HUES48 (cell line): ENCODE measurements around the gene CD302.

Source experiments
- H3K27ac ChIP-seq: one replicate; pipeline ENCODE4 v1.7.0; 2013; ENCODE audit warnings: low read depth, low read length, inconsistent platforms
- H3K27me3 ChIP-seq: 2 replicates; pipeline ENCODE4 v1.6.1; 2013; ENCODE audit warnings: mild to moderate bottlenecking, low read length; ENCODE audit not compliant: control insufficient read depth, insufficient read depth
- H3K36me3 ChIP-seq: 2 replicates; pipeline ENCODE4 v1.6.1; 2013; ENCODE audit warnings: low read length; ENCODE audit not compliant: control insufficient read depth, insufficient read depth
- H3K4me1 ChIP-seq: 2 replicates; pipeline ENCODE4 v1.6.1; 2013; ENCODE audit warnings: mild to moderate bottlenecking, low read length; ENCODE audit not compliant: control insufficient read depth, insufficient read depth
- H3K4me3 ChIP-seq: 2 replicates; pipeline ENCODE4 v1.5.1; 2013; ENCODE audit warnings: mild to moderate bottlenecking, low read depth, low read length
- H3K9ac ChIP-seq: 2 replicates; pipeline ENCODE4 v1.6.1; 2013; ENCODE audit warnings: mild to moderate bottlenecking, low read depth, low read length, moderate library complexity
- H3K9me3 ChIP-seq: 2 replicates; pipeline ENCODE4 v1.6.1; 2013; ENCODE audit warnings: low read length; ENCODE audit not compliant: control insufficient read depth, insufficient read depth

CD302 gene

GRCh38 chr2:159774370-159774990 is 23.5 kb downstream of the CD302 start:
- H3K9me3 ChIP-seq, result no peaks in the 10 kb centered on the region
- H3K27me3 ChIP-seq, result no peaks in the 10 kb centered on the region
- no peak overlapping the region for H3K27ac ChIP-seq
- H3K4me3 ChIP-seq, result no peak overlapping the region
- H3K9ac ChIP-seq, result no peak overlapping the region
- no peaks in the 10 kb centered on the region for H3K4me1 ChIP-seq
- peaks cover 6% of the 10 kb centered on the region; the same call in 1 of the 2 replicates for H3K36me3 ChIP-seq

- Histone ChIP-seq H3K9ac (no peak overlapping the region), H3K4me3 (no peak overlapping the region), H3K4me1 (no peaks in the 10 kb centered on the region), H3K27ac (no peak overlapping the region), H3K27me3 (no peaks in the 10 kb centered on the region), H3K36me3 (peaks cover 10% of the 10 kb centered on the region; the same call in 1 of the 2 replicates), H3K9me3 (no peaks in the 10 kb centered on the region)
Measured at GRCh38 chr2:159773886-159774285, 24.1 kb downstream of the CD302 start.

GRCh38 chr2:159773426-159773825 is 24.6 kb downstream of the CD302 start:
- Histone ChIP-seq H3K27ac (no peak overlapping the region), H3K4me3 (no peak overlapping the region), H3K36me3 (peaks cover 15% of the 10 kb centered on the region), H3K9ac (no peak overlapping the region), H3K4me1 (no peaks in the 10 kb centered on the region), H3K9me3 (no peaks in the 10 kb centered on the region), H3K27me3 (no peaks in the 10 kb centered on the region)

- Histone ChIP-seq H3K36me3 (peaks cover 57% of the 10 kb centered on the region), H3K9me3 (no peaks in the 10 kb centered on the region), H3K27me3 (no peaks in the 10 kb centered on the region), H3K9ac (no peak overlapping the region), H3K4me3 (no peak overlapping the region), H3K4me1 (no peaks in the 10 kb centered on the region), H3K27ac (no peak overlapping the region)
Measured at GRCh38 chr2:159769147-159769546, 28.9 kb downstream of the CD302 start.

- Histone ChIP-seq H3K27ac (no peak overlapping the region), H3K4me3 (no peak overlapping the region), H3K9me3 (no peaks in the 10 kb centered on the region), H3K27me3 (no peaks in the 10 kb centered on the region), H3K36me3 (peaks cover 99% of the 10 kb centered on the region), H3K4me1 (no peaks in the 10 kb centered on the region), H3K9ac (no peak overlapping the region)
Measured at GRCh38 chr2:159762075-159762474, 35.9 kb downstream of the CD302 start.

GRCh38 chr2:159760326-159760725 is 37.7 kb downstream of the CD302 start:
- Histone ChIP-seq H3K27ac (no peak overlapping the region), H3K27me3 (no peaks in the 10 kb centered on the region), H3K36me3 (peaks cover 96% of the 10 kb centered on the region)

GRCh38 chr2:159759577-159759976 is 38.4 kb downstream of the CD302 start:
- H3K36me3 ChIP-seq, result peaks cover 90% of the 10 kb centered on the region
- no peaks in the 10 kb centered on the region for H3K9me3 ChIP-seq
- no peak overlapping the region for H3K9ac ChIP-seq
- no peaks in the 10 kb centered on the region for H3K4me1 ChIP-seq
- H3K4me3 ChIP-seq, result no peak overlapping the region
- no peak overlapping the region for H3K27ac ChIP-seq
- no peaks in the 10 kb centered on the region for H3K27me3 ChIP-seq

More at GRCh38 chr2:159760326-159760725, 37.7 kb downstream of the CD302 start:
- Histone ChIP-seq H3K9ac (no peak overlapping the region), H3K4me3 (no peak overlapping the region), H3K9me3 (no peaks in the 10 kb centered on the region), H3K4me1 (no peaks in the 10 kb centered on the region)

- Histone ChIP-seq H3K9me3 (no peaks in the 10 kb centered on the region), H3K9ac (no peak overlapping the region), H3K36me3 (peaks cover 88% of the 10 kb centered on the region), H3K27me3 (no peaks in the 10 kb centered on the region), H3K27ac (no peak overlapping the region), H3K4me1 (no peaks in the 10 kb centered on the region), H3K4me3 (no peak overlapping the region)
Measured at GRCh38 chr2:159758686-159759085, 39.3 kb downstream of the CD302 start.

GRCh38 chr2:159758239-159758638 is 39.8 kb downstream of the CD302 start:
- Histone ChIP-seq H3K27me3 (no peaks in the 10 kb centered on the region), H3K4me1 (no peaks in the 10 kb centered on the region), H3K36me3 (peaks cover 87% of the 10 kb centered on the region), H3K4me3 (no peak overlapping the region), H3K9ac (no peak overlapping the region), H3K27ac (no peak overlapping the region), H3K9me3 (no peaks in the 10 kb centered on the region)

GRCh38 chr2:159755788-159756187 is 42.2 kb downstream of the CD302 start:
- Histone ChIP-seq H3K4me1 (no peaks in the 10 kb centered on the region), H3K27ac (no peak overlapping the region), H3K36me3 (peaks cover 87% of the 10 kb centered on the region), H3K9me3 (no peaks in the 10 kb centered on the region), H3K9ac (no peak overlapping the region), H3K4me3 (no peak overlapping the region), H3K27me3 (no peaks in the 10 kb centered on the region)

- Histone ChIP-seq H3K36me3 (peaks cover 84% of the 10 kb centered on the region), H3K9ac (no peak overlapping the region), H3K27me3 (no peaks in the 10 kb centered on the region), H3K4me3 (no peak overlapping the region), H3K4me1 (no peaks in the 10 kb centered on the region), H3K9me3 (no peaks in the 10 kb centered on the region), H3K27ac (no peak overlapping the region)
Measured at GRCh38 chr2:159755014-159755413, 43.0 kb downstream of the CD302 start.
